Measurements from ENCODE around the gene FAM168A.

Gene FAM168A

DNA sequence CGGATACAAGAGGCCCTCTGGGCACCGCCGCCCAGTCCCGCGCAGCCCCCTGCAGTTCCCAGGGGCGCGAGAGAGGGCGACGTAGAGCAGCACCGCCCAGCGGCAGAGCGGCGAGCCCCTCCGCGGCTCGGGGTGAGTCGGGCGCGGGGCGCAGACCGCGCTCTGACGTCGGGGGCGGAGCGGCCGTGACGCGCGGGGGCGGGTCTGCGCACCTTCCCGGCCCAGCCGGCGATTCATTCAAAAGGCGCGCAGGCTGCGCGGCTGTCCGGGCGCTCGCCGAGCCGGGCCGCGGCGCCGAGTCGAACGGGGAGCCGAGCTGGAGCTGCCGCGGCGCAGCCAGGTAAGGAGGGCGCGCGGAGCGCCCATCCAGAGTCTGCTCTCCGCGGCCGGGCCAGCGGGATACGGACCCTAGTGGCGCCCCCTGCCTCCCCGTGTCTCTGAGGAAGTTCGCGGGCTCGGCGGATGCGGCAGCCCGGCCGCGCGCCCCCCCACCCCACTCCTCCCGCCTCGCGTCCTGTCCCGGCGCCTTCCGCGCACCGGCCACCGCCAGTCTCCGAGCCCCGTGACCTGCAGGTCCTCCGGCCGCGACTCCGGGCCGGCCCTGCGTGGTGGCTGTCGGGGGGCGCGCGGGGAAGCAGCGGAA lies 221.6 kb downstream of the FAM168A start, which contains the start of gene RELT:
RELT (plus strand) TSS at position 240 of the 643 bp plus-strand sequence. CDS start 12,738 bp downstream, outside the sequence.
- peak; percentile 71 for DNase-seq (ENCODE audit: low read depth, low spot score)

GRCh38 chr11:73375830-73376159 lies 222.1 kb downstream of the FAM168A start:
- no peak for DNase-seq (ENCODE audit: low read depth, low spot score)

DNA sequence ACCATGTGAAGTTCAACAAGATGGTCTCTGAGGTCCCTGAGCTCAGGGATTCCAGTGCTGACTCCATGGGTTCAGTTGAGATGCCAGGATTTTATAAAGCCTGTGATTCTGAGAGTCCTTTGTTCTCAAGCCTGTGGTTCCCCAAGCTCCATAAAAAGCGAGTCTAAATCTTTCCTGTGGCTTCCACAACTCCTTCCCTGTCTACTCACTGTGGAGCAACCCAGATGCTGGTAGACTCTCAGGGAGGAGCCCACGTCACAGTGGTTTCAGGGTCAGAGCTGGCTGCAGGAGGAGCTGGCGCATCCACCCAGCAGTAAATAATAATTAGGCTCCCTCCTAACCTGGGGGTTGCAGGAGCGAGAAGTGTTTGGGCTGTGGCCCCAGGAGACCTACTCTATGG lies 223.8 kb downstream of the FAM168A start:
- no peak for DNase-seq (ENCODE audit: low read depth, low spot score)

GRCh38 chr11:73372375-73372993 lies 225.4 kb downstream of the FAM168A start:
- DNase-seq (ENCODE audit: low read depth, low spot score) = no peak

- DNase-seq (ENCODE audit: low read depth, low spot score) = no peak
Measured at GRCh38 chr11:73367482-73368024, 230.4 kb downstream of the FAM168A start.

GRCh38 chr11:73366953-73367352 lies 231.0 kb downstream of the FAM168A start:
- no peak for DNase-seq (ENCODE audit: low read depth, low spot score)

GRCh38 chr11:73366265-73366610 lies 231.7 kb downstream of the FAM168A start:
- DNase-seq (ENCODE audit: low read depth, low spot score) = no peak

- DNase-seq (ENCODE audit: low read depth, low spot score) = no peak
Measured at GRCh38 chr11:73365352-73366264, 232.3 kb downstream of the FAM168A start.

DNA sequence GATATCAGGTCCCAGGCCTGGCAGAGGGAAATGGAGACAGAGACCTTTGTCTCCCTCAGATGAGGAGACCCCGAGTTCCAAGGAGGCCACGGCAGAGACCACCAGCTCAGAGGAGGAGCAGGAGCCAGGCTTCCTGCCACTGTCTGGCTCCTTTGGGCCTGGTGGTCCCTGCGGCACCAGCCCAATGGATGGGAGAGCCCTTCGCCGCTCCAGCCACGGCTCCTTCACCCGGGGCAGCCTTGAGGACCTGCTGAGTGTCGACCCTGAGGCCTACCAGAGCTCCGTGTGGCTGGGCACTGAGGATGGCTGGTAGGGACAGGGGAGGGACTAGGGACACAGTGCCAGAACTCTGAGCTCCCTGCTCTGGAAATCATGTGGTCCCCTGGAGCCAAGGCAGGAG lies 234.8 kb downstream of the FAM168A start:
- no peak for DNase-seq (ENCODE audit: low read depth, low spot score)

DNA sequence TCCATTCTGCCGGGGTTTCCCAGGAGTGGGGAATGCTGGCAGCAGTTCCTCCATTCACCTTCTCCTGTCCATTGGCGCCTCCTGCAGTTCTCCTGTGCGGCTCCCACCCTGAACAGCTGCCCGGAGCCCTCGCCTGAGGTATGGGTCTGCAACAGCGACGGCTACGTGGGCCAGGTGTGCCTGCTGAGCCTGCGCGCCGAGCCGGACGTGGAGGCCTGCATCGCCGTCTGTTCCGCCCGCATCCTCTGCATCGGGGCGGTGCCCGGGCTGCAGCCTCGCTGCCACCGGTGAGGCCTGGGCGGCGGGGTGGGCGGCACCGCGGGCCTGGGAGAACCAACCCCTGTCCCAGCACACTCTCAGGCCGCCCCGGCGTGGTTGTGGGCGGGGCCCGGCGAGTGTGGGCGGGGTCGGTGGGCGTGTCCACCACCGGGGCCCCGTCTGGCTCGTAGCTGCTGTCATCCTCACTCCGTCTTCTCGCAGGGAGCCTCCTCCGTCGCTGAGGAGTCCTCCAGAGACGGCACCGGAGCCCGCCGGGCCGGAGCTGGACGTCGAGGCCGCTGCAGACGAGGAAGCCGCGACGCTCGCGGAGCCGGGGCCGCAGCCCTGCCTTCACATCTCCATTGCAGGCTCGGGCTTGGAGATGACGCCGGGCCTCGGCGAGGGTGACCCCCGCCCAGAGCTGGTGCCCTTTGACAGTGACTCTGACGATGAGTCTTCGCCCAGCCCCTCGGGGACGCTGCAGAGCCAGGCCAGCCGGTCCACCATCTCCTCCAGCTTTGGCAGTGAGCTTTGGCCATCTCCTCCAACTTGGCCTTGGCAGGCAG lies 235.7 kb downstream of the FAM168A start:
- DNase-seq (ENCODE audit: low read depth, low spot score) = no peak

- no peak for DNase-seq (ENCODE audit: low read depth, low spot score)
Measured at GRCh38 chr11:73360743-73361369, 237.1 kb downstream of the FAM168A start.

DNA sequence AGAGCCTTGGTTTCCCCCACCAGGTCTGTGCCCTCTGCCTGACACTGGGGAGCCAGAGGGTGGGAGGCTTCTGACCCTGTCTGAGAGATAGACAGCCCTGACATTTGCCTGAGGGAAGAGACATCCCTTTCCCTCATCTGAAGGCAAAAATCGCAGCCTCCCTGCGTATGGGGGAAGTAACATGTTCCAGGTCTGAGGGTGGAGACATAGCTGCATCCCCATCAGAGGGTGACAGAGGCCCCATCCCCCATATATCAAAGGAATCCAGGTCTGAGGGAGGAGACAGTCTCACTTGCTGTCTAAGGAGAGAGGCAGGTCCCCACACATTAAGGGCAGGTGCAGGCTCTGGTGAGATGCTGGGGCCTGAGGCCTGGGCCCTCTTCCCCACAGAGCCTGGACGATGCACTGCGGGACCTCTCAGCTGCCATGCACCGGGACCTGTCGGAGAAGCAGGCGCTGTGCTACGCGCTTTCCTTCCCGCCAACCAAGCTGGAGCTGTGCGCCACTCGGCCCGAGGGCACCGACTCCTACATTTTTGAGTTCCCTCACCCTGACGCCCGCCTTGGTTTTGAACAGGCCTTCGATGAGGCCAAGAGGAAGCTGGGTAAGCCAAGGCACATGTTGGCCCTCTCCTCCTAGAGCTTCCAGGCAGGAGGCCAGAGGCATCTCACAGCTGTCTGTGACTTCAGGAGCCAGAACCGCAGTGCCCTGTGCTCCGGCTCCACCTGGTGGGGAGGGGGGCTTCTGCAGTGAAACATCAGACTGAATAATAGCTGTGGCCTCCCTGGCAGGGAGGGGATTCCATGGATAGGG lies 237.8 kb downstream of the FAM168A start:
- DNase-seq (ENCODE audit: low read depth, low spot score) = no peak

DNA sequence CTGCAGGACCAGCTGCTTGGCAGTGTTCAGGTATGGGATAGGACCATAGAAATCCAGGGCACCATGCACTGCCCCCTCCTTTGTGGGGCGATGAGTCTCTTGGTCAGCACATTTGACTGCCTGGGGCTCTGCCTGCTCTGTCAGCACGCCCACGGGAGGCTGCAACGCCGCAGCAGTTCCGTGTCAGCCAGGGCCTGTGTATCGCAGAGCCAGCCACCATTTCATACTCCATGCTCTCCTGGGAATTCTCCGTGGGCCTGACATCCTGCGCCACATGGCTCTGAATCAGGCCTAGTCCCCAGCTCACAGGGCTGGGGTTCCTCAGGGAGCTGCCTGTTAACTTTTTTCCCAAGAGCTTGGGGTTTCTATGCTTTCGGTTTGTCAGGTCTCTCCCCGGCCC lies 238.6 kb downstream of the FAM168A start:
- DNase-seq (ENCODE audit: low read depth, low spot score) = no peak

- no peak for DNase-seq (ENCODE audit: low read depth, low spot score)
Measured at GRCh38 chr11:73358071-73358470, 239.8 kb downstream of the FAM168A start.

DNA sequence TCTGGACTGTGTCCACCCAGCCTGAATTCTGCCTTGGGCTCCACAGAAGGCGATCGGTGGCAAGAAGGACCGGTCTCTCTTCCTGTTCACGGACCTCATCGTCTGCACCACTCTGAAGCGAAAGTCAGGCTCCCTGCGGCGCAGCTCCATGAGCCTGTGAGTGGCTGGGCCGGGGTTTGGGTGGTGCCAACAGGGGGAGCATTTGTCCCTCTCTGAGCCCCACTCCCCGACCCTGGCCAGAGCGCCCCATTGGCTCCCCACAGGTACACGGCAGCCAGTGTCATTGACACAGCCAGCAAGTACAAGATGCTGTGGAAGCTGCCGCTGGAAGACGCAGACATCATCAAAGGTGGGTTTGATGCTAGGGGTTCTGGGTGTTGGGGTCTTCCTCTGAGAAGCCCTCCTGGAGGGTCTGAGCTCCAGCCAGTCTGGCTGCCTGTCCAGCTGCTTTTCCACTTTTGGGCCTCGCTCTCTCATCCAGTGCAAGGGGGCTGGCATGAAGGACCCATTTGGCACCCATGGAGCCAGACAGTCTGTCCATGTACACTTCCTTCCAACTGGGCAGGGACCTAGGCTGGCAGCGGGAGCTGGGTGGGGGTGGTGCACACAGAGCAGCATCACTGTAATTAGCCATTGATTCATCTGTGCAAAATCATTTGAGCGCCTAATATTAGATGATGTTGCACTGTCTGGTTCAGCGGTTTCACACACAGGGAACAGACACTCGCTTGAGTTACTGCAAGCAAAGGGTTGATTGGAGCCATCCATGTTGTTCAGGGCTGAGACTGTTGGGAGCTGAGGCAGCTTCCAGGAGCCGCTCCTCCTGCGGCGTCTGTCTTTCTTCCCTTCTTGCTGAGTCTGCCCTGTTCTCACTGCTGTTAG lies 240.7 kb downstream of the FAM168A start:
- no peak for DNase-seq (ENCODE audit: low read depth, low spot score)

GRCh38 chr11:73355109-73355508 lies 242.8 kb downstream of the FAM168A start:
- no peak for DNase-seq (ENCODE audit: low read depth, low spot score)

DNA sequence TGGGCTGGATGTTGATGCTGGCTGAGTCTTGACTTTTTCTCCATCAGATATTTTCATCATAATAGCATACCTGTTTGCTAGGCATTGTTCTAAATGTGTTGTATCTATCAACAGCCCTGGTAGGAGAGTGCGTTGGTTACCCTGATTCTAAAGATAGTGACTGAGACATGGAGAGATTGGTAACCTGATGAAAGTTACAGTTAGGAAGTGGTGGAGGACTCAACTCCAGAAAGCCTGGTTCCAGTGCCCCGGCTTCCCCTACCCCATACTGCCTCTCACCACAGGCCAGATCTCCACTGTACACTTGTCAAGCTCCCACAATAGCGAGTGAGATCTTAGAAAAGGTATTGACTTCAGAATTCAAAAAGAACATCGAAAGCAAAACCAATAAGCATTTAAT lies 244.5 kb downstream of the FAM168A start:
- no peak for DNase-seq (ENCODE audit: low read depth, low spot score)

DNA sequence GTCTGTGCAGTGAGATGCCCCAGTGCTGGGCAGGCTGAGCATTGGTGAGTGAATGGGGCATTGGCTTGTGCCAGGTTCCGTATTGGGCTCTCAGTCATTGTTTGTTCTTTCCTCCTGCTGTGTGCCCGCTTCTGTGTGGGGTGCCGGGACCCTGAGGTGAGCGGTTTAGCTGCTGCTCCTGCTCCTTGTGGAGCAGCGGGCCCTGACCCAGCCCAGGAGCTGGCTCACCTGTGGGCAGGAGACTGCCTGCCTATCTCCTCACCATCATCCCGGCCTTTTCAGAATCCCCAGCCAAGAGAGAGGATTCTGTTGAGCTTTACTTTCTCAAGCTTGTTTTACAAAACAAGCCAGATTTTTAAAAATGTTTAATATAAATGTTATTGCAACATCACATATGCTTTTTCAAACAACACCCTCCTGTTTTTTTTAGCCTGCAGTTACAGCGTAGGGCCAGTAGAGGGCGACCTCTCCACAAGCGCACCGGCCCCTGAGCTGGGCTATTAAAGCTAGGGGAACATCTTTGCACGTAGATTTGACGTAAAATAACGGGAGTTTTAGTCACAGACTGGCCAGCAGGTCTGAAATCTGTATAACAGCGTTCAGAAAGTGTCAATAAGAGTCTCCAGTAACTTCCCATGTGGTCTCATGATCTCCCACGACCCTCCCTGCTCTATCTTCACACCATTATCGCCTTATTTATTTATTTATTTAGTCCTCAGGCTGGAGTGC lies 246.8 kb downstream of the FAM168A start:
- no peak for DNase-seq (ENCODE audit: low read depth, low spot score)

Data from smooth muscle cell of the brain vasculature (primary cell).